OCI-M2 (cell line): ENCODE data around the gene GORASP1.

Experiments
- DNase-seq: peaks from one replicate; lab custom pipeline; 2025; ENCODE audit not compliant: unreplicated experiment; lab: John Stamatoyannopoulos, UW

GORASP1 gene

DNA sequence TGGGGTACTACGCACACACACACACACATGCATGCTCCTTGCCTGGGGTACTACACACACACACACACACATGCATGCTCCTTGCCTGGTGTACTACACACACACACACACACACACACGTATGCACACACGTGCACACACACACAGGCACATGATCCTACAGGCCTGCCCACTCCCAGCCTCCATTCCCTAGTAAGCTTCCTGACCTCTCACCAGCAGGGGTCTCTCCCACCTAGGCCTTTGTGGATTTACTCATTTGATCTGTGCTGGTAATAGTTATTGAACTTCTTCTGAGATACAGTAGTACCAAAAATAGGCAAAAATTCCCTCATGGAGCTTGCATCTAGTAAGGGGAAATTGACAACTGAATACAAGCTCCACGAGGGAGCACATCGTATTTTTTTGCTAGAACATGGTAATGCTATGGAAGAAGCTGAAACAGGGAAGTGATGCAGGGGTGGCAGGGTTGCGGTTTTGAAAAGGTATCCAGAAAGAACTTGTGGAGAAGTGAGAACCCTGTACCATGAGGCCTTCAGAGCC lies 19.2 kb upstream of the GORASP1 start:
- no peak for DNase-seq

GRCh38 chr3:39125841-39126500 lies 18.5 kb upstream of the GORASP1 start:
- no peak for DNase-seq

GRCh38 chr3:39124876-39125840 lies 17.7 kb upstream of the GORASP1 start:
- DNase-seq: no peak

DNA sequence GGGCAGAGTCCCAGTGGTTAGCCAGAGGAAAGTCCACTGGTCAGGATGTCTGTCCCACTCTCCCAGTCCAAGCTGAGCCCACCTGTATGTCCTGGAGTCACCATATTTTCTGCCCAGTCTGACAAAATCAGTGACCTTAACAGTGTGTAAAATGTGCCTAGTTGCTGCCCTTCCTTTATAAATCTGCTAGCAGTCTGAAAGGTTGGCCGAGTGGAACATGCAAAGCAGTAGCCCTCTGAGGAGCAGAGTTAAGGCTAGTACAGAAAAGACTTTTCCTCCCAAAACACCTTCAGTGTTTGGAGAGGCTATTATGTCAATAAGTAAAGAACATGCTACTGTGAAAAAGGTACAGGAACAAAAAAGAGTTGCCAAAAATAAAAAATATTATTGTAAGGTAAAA lies 15.4 kb upstream of the GORASP1 start:
- DNase-seq: no peak

- no peak for DNase-seq
Measured at GRCh38 chr3:39121621-39122020, 14.2 kb upstream of the GORASP1 start.

GRCh38 chr3:39118931-39119660 lies 11.7 kb upstream of the GORASP1 start:
- no peak for DNase-seq

GRCh38 chr3:39118079-39118478 lies 10.7 kb upstream of the GORASP1 start:
- no peak for DNase-seq

DNA sequence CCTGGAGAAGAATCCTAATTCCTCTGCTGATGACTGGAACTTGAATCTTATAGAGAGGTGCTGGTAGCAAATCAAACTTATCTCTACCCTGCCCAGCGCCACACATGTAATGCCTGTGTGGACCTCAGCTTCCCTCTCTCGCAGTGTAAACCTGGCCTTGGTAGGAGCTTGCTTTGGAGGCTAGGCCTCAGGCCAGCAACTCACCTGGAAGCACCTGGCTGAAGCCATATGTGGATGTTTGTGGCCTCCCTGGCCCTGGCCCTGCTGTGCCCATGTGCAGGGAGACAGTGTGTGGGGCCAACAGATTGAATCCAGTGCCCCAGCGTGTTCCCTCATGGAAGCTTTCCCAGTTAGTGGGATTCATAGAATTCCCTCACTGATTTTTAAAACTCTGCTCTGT lies 8.4 kb upstream of the GORASP1 start:
- no peak for DNase-seq

DNA sequence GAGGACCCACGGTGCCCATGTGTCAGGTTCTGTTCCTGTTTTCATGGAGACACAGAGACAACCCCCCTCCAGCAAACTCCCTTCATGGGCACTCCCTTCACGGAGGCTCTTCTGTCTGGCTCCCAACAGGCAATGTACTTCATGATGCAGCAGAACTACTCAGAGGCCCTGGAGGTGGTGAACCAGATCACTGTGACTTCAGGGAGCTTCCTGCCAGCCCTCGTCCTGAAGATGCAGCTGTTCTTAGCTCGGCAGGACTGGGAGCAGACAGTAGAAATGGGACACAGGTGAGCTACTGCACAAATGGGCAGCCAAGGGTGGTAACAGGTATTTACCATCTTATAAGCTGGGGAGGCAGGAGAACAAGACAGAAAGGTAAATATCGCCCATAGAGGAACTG lies 7.0 kb upstream of the GORASP1 start:
- no peak for DNase-seq

GRCh38 chr3:39113291-39113690 lies 5.9 kb upstream of the GORASP1 start:
- no peak for DNase-seq

DNA sequence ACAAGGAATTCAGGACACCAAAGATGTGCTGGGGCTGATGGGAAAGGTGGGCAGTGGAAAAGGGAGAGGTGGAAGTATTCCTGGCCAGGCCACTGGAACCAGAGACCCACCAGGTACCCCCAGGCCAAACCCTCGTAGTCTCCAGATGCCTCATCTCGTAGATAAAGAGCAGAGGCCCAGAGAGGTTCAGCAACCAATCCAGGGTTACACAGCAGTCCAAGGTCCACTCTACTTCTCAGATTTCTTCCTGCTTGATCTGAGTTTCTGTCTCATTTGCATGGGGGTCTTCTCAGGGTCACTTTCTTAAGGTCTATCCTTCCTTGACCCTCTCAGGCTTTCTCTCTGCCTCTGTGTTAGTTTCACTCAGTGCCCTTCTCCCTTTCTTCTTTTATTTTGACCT lies 5.1 kb upstream of the GORASP1 start:
- DNase-seq: no peak

DNA sequence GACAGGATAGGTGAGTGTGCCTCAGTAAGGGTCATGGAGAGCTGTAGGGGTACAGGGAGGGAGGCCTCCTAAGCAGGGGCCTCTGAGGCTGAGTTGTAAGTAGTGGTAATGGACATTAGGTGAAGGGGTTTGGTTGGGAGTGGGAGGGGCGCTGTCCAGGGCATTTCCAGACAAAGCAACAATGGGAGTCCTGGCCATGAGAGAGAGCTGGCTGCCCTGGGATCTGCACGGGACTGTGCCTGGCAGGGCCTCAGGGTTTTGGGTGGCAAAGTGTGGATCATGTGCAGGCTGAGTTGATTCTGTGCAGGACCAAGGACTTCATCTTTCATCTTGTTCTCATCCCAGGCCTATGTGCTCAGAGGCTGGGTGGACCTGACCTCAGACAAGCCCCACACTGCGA lies 4.7 kb upstream of the GORASP1 start:
- no peak for DNase-seq

DNA sequence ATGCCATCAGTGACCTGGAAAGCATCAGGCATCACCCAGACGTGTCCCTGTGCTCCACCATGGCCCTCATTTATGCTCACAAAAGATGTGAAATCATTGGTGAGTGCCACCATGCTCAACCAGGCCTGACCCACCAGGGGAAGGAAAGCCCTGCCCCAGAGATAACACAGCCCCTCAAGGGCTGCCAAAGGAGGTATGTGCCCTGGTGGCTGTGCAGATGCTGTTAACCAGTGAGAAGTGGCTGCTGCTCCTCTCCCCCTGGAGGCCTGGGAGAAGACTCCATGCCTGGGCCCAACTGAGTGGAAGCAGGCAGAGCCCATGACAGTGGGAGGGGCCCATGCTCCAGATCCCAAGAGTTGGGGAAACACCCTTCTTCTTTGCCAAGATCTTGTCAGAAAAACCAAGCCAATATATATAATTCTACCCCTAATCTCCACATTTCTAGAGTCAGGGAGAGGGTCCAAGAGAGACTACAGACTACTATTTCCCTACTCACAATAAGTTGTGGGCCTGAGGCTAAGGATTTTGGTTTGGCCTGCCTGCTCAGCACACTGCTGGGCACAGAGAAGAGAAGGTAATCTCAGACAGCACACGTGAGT lies 2.7 kb upstream of the GORASP1 start:
- no peak for DNase-seq

DNA sequence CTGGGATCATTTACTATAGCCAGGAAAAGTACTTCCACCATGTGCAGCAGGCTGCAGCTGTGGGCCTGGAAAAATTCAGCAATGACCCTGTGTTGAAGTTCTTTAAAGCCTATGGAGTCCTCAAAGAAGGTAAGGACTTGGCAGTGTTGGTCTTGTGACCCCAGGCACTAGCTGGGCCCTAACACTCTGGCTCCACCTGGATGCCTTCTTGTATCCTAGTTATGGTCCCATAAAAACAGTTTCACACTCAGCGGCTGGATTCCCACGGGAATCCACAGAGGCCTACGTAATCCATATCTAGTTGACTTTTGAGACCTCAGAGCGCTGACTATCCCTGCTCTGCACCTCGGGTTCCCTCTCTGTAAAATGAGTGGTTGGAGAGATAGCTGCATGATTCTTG lies 1.7 kb upstream of the GORASP1 start:
- no peak for DNase-seq

GRCh38 chr3:39108200-39108710 lies 828 bp upstream of the GORASP1 start:
- no peak for DNase-seq

DNA sequence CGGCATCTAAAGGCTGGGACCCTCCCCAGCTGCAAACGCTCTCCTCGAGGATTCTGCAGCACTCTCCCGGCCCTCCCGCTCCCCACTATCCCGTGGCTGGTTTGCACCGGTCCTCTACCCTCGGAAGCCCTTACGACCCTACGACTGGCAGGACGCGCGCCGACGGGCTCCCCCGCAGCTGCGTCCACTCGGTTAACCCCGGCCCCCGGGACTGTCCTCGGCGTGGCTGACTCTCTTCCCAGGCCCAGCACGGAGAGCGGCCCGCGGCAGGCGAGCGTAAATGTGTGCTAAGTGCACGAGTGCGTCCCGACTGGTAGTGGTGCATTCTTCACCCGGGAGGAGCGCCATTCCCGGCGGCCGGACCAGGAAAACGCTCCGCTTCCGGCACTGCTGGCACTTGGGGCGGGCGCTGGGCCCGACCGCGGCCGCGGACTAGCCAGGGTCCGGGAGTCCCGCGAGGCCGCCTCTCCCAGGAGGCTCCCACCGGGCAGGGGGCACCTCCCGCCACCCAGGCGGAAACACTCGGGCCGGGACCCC lies 508 bp downstream of the GORASP1 start:
- DNase-seq: no peak

- no peak for DNase-seq
Measured at GRCh38 chr3:39106281-39106811, 1.1 kb downstream of the GORASP1 start.

DNA sequence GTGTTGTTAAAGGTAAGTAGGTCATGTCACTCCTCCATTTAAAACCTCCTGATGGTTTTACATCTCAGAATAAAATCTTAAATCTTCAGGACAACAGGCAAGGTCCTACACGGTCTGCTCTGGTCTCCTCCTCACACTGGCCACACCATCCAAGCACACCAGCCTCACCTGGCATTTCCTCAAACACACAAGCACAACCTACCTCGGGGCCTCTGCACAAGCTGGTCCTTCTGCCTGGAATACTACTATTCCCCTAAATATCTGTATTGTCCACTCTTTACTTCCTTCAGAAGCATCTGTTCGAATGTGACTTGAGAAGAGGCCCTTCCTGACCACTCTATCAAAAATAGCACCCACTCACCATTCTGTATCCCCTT lies 1.8 kb downstream of the GORASP1 start:
- no peak for DNase-seq

- no peak for DNase-seq
Measured at GRCh38 chr3:39104961-39105686, 2.3 kb downstream of the GORASP1 start.
